Measurements from ENCODE around the gene SMARCAL1. TPM values are rescaled to one million over a fixed set of nuclear protein-coding genes. Genes with fewer than 3 reads are reported as not detected.

SMARCAL1 gene
- total and polyA plus RNA-seq, 9 of the 15 experiments (the other 6 are each of a cell fraction or from before 2014, with no cell fraction given) = 8.2 to 27.9 (median 12.4) TPM

- peak; percentile 79 for TF ChIP-seq ARID4B (CRISPR knock-in tag; IDR thresholded peaks at IDR 0.05)
- peak; percentile 79; the same call in 1 of the 2 replicates for TF ChIP-seq ZNF589 (CRISPR knock-in tag; IDR thresholded peaks at IDR 0.05; ENCODE audit: low read depth)
- peak; percentile 68 for TF ChIP-seq NFE2 (IDR thresholded peaks at IDR 0.05; ENCODE audit: low read depth)
- TF ChIP-seq MBD1 (CRISPR knock-in tag; IDR thresholded peaks at IDR 0.05) = no peak
- peak; percentile 19 to 35; a peak in 1 of 4 replicates for TF ChIP-seq NRF1 (conservative IDR thresholded peaks at IDR 0.05 in 1 of 2, IDR thresholded peaks at IDR 0.05 in 1 of 2)
- TF ChIP-seq POLR2B (IDR thresholded peaks at IDR 0.05; ENCODE audit: low read depth, partially characterized antibody) = peak; percentile 51
- no peak for TF ChIP-seq ZHX1 (conservative IDR thresholded peaks at IDR 0.05; ENCODE audit: low read length)
- peak; percentile 40; the same call in 1 of the 2 replicates for TF ChIP-seq ETV5 (CRISPR knock-in tag; IDR thresholded peaks at IDR 0.05; ENCODE audit: low read depth)
- TF ChIP-seq ZNF785 (CRISPR knock-in tag; IDR thresholded peaks at IDR 0.05) = no peak
- TF ChIP-seq TAF9B (IDR thresholded peaks at IDR 0.05; ENCODE audit: partially characterized antibody) = peak; percentile 20
- TF ChIP-seq POLR2G (IDR thresholded peaks at IDR 0.05; ENCODE audit: low read depth, low read length) = peak; percentile 90
- no peak for TF ChIP-seq POLR2H (tag; IDR thresholded peaks at IDR 0.05; ENCODE audit: low read depth)
- no peak for TF ChIP-seq TEAD4 (IDR thresholded peaks at IDR 0.05; ENCODE audit: low read length)
- no peak for TF ChIP-seq TEAD4 (CRISPR knock-in tag; IDR thresholded peaks at IDR 0.05; ENCODE audit: borderline replicate concordance)
- TF ChIP-seq CHD2 (IDR thresholded peaks at IDR 0.05; ENCODE audit: low read depth, low read length) = peak; percentile 94
- no peak for TF ChIP-seq THRB (CRISPR knock-in tag; conservative IDR thresholded peaks at IDR 0.05)
These were observed at the start of gene SMARCAL1 (continued) for GRCh38 chr2:216412022-216412999.

Data from K562 (cell line).